NCI-H146 treated with DMSO at 0.1 percent for 48 hours (cell line): ENCODE data around the gene CYP46A1.

Source experiments
- DNase-seq: peaks from one replicate; lab custom pipeline; 2025; ENCODE audit not compliant: unreplicated experiment; lab: John Stamatoyannopoulos, UW

The CYP46A1 gene

GRCh38 chr14:99707420-99707819, 23.3 kb downstream of the CYP46A1 start:
- no peak for DNase-seq

GRCh38 chr14:99707921-99708320, 23.8 kb downstream of the CYP46A1 start:
- DNase-seq: no peak

- DNase-seq: no peak
Observed at GRCh38 chr14:99708449-99708848, 24.4 kb downstream of the CYP46A1 start.

- DNase-seq: no peak
Observed at GRCh38 chr14:99713972-99714371, 29.9 kb downstream of the CYP46A1 start.

- DNase-seq: no peak
Observed at GRCh38 chr14:99715266-99716000, 31.3 kb downstream of the CYP46A1 start.

GRCh38 chr14:99716091-99716849, 32.2 kb downstream of the CYP46A1 start:
- no peak for DNase-seq

GRCh38 chr14:99716850-99717681, 33.0 kb downstream of the CYP46A1 start:
- no peak for DNase-seq

GRCh38 chr14:99717682-99718013, 33.5 kb downstream of the CYP46A1 start:
- no peak for DNase-seq

GRCh38 chr14:99718031-99718810, 34.1 kb downstream of the CYP46A1 start:
- no peak for DNase-seq

- DNase-seq: no peak
Observed at GRCh38 chr14:99718811-99719192, 34.7 kb downstream of the CYP46A1 start.

GRCh38 chr14:99720941-99721791, 37.1 kb downstream of the CYP46A1 start:
- no peak for DNase-seq

- no peak for DNase-seq
Observed at GRCh38 chr14:99721792-99722516, 37.9 kb downstream of the CYP46A1 start.

- DNase-seq: no peak
Observed at GRCh38 chr14:99722741-99723140, 38.6 kb downstream of the CYP46A1 start.

GRCh38 chr14:99724196-99724891, 40.2 kb downstream of the CYP46A1 start:
- DNase-seq: no peak

GRCh38 chr14:99724939-99725773, 41.1 kb downstream of the CYP46A1 start:
- DNase-seq: no peak

GRCh38 chr14:99725774-99726537, 41.9 kb downstream of the CYP46A1 start:
- DNase-seq: no peak

GRCh38 chr14:99726538-99727095, 42.5 kb downstream of the CYP46A1 start:
- DNase-seq: no peak
